OCI-LY3 (cell line): ENCODE measurements around the gene ERBB4.

Experiments
- CTCF ChIP-seq: fragments of 200-600, 300-600 bp; sonication (generic); IDR thresholded peaks from 2 replicates; pipeline ENCODE4 v1.5.1; 2014; ENCODE audit warnings: antibody characterized with exemption, low read length, low read depth
- EZH2phosphoT487 ChIP-seq: fragments of 200-600 bp; shearing (Covaris generic); IDR thresholded peaks from 2 replicates; pipeline ENCODE4 v1.6.1; 2018; ENCODE audit warnings: antibody characterized with exemption, mixed run types, low read depth

- TF ChIP-seq CTCF (no peak), EZH2phosphoT487 (no peak)
These were observed 380.5 kb downstream of the ERBB4 start for GRCh38 chr2:212158081-212158480.
